HG03354 (cell line): ENCODE results near the gene JADE1.
A peak's percentile ranks its signal among the peaks of the same experiment; 100 is the strongest.

ENCODE experiments used
- ATAC-seq: cut with Tn5 transposase; IDR thresholded peaks from one replicate; pipeline ENCODE4 v1.9.1; 2021; ENCODE audit warnings: mild to moderate bottlenecking; ENCODE audit not compliant: unreplicated experiment, poor library complexity, severe bottlenecking

The JADE1 gene

DNA sequence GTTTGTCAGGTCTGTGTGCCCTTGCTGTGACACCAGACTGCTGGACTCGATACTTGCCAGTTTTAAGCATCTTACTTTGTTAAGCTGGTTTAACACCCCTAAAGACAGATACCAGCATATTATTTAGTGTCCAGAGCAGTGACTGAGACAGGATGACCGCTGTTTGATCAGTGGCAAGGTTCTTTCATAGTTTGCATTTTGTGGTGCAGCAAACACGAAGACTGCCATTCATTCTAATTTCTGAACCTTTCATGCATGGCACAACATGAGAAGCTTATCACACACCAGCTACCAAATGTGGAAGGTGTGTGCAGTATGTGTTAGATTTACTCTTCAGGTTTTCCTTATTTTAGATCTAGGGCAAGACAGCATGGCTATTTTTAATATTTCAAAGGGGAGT is 28.2 kb downstream of the JADE1 start:
- no peak for ATAC-seq

DNA sequence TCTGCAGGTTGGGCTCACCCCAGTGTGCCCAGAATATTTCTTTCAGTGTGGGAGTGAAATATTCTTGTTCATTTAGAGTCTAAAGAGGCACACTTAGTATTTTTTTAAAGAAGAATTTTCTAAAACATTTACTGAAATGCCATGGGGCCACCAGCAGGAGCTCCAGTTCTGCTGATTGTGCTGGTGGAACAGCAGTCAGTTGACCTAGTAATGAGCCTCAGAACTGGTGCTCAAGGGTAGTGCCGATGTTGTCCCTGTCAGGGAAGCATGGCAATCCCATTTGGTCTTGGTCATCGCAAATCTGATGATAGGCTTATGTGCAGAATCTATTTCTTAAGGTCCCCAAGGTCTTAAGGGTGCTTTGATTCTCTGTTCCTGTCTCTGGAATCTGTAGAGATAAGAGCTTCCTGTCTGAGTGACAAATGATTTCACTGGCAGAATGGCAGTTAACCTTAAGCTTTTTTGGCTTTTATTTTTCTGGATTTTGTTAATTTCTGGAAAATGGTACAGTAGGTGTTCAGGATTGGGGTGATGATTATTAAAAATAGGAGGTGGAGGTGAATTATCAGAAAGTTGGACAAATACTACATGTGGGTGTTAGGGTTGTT is 31.3 kb downstream of the JADE1 start:
- no peak for ATAC-seq

DNA sequence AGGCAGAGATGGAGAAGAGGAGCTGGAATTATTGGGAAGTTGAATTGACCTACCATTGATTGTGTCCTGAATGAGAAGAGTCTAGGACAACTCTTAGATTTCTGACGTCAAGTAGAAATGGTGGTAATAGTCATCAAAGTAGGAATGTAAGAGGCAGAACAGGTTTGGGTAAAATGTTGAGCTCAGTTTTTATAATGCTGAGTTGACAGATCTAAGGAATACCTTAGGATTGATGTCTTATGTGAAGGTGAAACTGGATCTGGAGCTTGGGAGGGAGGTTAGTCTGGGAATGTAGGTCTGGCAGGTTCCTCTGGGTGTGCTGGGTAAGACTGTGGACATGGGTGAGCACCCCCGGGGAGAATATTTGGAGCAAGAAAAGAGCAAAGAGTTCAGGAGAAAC is 31.9 kb downstream of the JADE1 start:
- no peak for ATAC-seq

DNA sequence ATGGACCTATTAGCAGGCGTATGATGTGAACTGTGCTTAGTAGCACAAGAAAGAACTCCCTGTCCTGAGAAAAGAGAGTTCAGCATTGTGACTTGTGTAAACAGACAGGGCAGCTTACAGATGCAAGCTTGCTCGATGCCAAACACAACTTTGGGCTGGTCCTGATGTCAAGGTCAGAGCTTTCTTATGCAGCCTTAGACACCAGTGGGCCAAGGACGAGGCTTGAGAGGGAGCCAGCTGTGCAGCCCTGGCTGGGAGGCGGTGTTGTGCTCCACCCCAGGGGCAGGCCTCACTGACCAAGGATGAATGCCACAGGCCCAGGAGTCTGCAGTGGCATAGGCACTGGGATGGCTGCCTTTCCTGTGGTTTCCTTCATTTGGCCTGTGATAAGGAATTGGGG is 35.4 kb downstream of the JADE1 start:
- no peak for ATAC-seq

DNA sequence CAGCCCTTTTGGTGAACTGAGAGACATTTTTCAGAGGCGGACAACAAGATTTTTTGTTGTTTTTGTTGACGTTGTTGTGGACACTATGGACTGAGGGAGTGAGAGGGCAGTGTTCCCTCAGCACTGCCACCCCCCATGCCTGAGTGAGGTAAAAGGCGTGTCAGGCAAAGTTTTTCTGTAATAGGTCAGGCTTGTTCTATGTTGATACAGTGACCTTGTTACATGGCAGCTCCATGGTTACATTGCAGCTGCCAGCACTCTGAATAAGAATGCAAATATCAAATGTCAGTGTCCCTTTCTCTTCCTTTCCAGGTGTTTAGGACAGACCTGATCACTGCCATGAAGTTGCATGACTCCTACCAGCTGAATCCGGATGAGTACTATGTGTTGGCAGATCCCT is 36.6 kb downstream of the JADE1 start:
- ATAC-seq = no peak

DNA sequence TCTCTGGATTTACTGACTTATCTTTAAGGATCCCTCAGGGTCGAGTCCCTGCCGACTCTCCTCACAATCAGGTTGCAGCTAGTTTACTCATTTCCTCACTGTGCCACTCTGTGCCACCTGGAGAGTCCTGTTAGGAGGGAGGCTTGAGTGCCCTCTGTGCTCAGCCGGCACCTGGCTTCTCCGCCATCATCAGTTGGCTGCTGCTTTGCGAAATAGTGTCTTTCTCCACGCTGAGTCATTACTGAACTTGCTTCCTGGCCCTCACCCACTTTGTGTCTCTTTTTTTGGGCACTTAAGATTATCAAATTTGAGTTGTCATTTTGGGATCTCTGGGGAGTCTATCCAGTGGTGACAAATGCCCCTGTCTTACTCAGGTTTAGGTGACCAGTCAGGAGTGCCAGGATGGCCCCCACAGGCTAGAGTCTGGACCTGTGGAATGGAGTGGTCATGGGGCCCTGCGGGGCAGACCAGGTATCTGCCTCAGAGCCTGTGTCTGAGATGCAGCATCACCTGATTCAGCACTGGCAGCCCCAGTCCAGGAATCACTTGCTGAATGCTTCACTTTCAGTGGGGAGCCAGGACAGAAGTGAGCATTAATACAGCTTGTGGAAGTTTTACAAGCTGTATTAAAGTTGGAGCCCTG is 37.7 kb downstream of the JADE1 start:
- no peak for ATAC-seq

DNA sequence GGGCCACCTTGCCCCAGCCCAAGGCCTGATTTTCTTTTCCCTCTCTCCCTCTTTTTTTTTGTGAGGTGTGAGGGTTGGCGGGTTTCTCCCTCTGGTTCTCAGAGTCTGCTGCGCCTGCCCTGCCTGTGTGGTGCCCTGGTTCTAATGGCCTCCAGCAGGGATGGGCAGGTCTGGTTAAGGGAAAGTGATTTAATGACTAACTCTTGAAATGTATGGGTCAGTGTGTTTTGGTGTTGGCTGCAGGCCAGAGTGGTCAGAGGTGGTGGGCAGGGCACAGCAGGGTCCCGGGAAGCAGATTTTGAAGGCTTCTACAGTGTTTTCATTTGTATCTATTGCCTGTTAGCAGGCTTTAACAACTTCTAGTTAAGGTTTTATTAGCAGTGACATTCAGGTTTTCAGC is 39.0 kb downstream of the JADE1 start:
- ATAC-seq = no peak

DNA sequence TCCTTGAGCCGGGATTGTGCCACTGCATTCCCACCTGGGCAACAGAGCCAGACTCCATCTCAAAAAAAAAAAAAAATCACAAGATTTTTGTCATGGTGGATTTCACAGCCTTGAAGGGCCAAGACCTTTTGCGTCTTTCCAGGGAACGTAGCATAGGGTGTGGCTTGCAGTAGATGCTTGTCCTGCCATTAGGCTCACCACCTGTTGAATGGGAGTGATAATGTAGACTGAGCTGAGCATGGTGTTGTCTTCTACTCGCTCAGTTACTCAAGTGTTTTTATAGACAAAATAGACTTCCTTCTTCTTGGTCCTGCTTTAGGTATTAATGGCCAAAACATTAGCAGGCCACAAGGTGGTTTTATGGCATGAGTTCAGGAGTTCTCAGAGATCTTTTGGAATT is 40.8 kb downstream of the JADE1 start:
- no peak for ATAC-seq

DNA sequence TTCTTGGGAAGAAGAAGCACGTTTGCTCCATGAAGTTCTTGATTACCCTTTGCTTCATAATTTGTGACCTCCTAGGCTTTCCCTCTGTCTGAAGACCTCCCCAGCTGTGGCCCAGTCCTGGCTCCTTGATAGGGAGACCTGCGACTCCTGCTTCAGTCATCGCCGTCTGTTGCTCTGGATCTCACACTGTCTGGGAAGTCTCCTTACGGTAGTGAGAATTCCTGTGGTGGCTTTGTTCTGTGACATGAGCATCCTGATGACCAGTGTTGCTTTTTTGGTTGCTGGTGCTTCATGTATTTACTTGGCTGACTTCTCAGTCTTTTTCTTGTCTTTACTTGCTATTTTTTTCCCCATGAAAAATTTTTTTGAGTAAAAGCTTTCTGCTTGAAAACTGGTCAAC is 44.2 kb downstream of the JADE1 start:
- no peak for ATAC-seq

DNA sequence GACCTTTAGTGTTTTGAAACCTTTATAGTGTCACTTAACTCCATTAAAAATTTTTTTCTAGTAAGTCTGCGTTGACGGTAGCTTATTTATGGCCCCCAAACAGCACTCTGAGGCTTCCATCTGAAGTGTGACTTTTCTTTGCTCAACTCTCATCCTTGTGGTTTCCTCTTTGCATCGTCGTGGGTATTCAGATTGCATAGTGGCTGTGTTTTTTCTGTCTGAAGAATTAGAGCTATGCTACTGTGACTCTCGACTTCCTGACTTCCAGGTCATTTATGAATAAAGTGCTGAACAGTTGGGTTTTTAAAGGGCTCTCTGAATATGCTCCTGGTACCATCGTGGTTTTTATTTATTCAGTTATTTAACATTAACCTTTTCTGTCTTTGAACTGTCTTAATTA is 44.9 kb downstream of the JADE1 start:
- peak; percentile 57 for ATAC-seq

DNA sequence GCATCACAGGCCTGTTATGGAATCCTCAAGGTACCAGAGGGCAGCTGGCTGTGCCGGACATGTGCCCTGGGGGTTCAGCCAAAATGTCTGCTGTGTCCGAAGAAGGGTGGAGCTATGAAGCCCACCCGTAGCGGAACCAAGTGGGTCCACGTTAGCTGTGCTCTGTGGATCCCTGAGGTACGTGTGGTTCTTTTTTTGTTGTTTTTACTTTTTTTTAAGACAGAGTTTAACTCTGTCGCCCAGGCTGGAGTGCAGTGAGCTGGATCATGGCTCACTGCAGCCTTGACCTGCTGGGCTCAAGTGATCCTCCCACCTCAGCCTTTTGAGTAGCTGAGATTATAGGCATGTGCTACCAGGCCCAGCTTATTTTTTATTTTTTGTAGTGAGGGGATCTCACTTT is 46.1 kb downstream of the JADE1 start:
- ATAC-seq = no peak

DNA sequence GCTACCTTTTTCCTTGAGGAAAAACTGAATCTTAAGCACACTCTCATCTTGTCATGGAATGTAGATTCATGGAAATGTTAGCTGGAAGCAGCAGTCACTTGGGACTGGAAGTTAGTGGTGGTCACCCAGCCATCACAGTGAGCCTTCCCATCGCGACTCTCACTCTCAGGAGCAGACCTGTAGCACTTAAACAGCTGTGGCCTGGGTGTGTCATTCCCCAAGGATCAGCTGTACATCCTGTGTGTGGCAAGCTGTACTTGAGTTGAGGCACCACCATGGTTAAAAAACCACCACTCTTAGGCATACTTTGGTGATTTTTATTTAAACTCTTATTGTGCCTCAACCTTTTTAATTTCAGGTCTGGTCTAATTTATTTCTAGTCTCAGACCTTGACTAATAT is 46.7 kb downstream of the JADE1 start:
- no peak for ATAC-seq

DNA sequence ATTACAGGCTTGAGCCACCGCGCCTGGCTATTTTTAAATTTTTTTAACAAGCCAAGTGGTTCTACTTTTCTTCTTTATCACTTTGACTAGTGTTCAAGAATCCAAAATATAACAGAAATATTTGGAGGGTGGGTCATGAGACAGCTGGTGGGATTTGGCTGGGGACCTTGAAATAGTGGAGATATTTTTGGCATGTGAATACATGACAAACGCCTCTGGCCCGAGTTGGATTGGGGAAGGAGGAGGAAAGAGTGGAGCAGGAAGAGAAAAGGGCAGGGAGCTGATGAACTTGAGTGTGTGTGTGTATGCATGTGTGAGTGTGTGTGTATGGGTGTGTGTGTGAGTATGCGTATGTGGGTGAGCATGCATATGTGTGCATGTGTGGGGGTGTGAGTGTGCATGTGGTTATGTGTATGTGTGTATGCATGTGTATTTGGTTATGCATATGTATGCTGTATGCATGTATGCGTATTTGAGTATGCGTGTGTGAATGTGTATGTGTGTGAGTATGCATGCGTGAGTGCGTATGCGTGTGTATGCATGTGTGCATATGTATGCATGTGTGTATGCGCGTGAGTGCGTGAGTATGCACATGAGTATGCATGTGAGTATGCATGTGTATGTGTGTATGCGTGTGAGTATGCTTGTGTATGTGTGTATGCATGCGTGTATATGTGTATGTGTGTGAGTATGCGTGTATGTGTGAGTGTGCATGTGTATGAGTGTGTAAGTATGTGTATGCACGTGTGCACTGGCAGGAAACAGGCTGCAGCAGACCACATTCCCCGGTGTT is 49.6 kb downstream of the JADE1 start:
- no peak for ATAC-seq

DNA sequence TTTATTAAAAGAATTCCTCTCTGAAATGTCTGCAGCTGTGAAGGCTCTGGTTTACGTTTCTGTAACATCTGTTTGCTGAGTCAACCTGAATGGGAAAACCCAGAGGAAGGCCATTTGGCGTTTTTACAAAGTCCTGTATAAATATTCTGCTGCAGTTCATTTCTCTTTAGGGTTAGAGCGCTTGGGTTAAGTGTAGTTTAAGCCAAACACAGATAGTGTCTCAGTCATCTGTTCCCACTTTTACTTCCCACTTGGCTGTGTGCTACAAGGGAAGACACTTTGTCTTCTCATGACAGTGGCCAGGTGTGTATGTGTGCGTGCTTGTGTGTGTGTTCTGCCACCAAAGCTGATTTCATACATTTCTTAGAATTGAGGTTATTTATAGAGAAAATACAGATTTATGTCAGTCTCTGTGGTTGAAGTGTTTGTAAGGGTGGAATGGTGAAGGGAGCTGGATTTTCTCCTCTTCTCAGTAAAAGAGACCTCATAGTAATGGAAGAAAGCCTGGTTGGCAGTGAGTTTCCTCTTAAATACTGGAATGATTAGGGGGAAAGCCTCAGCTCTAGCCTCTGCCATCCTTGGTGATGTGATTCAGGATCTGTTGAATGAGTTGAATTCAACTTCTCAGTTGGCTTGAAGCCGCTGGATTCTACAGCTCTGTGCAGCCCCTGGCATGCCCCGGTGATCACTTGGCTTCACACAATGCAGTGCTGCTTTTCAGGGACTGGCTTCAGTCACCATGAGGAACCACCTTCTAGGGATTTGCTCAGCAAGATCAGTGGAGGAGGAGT is 50.6 kb downstream of the JADE1 start:
- no peak for ATAC-seq

DNA sequence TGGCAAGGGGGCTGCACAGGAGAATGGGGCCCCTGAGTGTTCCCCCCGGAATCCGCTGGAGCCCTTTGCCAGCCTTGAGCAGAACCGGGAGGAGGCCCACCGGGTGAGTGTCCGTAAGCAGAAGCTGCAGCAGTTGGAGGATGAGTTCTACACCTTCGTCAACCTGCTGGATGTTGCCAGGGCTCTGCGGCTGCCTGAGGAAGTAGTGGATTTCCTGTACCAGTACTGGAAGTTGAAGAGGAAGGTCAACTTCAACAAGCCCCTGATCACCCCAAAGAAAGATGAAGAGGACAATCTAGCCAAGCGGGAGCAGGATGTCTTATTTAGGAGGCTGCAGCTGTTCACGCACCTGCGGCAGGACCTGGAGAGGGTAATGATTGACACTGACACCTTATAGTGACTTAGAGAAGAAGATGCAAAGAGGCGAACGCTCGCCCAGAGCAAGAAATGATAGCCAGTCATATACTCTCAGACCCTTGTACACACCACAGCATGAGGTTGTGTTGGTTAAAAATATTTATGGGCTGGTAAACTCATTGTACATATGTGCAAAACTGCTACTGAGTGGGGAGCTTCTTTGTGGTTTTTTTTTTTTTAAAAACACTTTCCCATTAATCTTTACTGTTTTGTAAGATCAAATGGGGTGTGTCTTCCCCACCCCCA is 52.5 kb downstream of the JADE1 start:
- peak; percentile 49 for ATAC-seq

DNA sequence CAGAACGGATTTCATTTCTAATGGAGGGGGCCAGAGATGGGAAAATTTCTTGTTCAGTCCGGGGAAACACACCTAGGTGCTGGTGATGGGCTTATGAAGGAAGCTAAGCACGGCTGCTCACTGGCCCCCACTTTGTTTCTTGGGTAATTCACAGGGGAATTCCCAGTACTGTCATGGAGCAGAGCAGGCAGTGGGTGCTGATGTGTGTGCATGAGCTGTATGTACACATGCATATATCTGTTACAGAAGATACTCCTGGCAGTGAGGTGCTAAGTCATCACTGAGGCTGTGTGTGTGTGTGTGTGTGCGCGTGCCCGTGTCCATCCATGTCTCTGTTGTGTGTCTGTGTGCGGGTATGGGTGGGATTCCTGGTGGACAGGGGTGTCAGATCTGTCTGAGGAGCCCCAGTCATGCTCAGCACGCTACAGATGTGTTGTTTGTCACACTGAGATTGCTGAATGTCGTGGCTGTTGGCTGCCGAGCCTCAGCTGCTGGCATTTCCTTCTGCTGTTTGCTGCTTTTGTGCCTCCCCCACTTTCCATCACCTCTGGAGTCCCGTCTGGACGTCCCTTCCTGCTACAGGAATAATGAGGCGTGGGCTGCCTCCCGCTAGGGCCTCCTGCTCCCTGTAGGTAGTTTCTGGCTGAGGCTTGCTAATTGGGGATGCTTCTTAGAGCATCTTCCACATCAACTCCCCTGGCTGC is 53.3 kb downstream of the JADE1 start:
- peak; percentile 46 for ATAC-seq

DNA sequence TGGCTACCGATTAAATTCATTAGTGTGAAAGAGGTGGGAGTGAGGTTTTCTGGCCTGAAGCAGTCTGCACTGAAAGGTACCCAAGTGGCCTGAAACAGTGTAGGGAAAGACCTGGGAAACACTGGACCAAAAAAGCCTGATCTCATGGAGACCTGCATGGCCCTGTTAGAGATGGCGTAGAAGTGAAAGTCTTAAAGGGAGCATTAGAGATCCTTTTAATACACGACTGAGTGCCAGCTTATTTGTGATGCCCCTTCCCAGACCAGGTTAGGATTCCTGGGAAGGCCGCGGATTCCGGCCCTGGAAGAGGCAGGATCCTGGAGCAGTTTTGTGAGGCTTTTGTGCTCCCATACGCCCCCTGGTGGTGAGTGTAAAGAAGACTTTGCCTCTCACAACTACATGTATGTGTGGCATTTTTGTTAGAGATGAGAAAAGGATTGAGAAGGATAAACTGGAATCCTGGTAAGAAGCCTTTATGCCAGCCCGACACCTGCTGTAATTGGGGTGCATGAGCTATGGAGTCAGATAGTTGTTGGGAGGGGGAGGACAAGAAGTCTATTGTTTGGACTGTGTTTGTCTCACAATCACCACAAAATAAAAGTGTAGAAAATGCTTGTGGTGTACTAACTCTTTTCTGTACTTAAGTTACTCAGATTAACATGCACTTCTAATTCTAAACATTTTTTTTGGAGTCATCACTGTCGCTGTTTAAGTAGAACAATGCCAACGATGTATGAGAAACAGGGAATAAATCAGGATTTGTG is 54.0 kb downstream of the JADE1 start:
- no peak for ATAC-seq

DNA sequence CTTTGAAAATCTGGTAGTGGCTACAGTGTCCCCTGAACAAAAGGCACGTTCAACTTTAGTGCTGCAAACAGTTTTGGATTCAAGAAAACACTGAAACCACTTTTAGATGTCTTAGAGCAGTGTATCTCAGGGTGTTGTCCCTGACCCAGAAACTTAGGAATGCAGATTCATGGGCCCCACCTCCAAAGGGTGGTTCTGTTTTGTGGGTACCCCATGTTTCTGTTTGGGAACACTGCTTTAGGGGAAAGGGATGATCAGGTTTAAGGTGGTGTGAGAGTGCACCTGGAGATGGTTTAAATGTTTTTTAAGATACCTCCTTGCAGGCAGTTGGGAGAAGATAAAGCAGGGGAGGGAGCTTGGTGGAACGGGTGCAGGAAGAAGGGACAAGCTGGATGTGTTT is 55.6 kb downstream of the JADE1 start:
- no peak for ATAC-seq

DNA sequence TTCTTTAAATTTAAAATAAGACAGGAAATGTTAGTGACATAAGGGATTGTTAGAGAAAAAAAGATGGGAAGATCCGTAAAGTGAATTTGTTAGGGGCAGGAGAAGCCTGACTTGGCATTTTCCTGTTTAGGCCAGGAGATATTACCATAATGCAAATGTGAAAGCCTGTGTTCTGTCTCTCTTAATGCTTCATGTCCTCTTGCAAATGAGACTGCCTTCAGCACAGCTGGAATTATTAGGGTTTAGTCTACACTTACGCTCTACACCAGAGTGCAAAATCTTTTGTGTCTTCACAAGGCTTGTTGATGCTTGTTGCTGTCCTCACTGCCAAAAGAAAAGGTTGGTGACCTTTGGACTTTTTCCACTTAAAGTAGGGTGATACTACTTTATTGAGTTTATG is 56.8 kb downstream of the JADE1 start:
- no peak for ATAC-seq
